ENCODE data around the gene RANBP1. TPM values are rescaled to one million over a fixed set of nuclear protein-coding genes. Genes with fewer than 3 reads are reported as not detected.

RANBP1 gene
- total and polyA plus RNA-seq, 2 of the 13 experiments (the other 11 are each of a cell fraction or from before 2014, with no cell fraction given) = 181 to 492 TPM

- no peak for TF ChIP-seq PATZ1 (CRISPR knock-in tag; IDR thresholded peaks at IDR 0.05)
- no peak for TF ChIP-seq KLF16 (CRISPR knock-in tag; IDR thresholded peaks at IDR 0.05)
- TF ChIP-seq RBFOX2 (IDR thresholded peaks at IDR 0.05; ENCODE audit: low read depth, low read length) = 0 out of 2 replicates have a peak, but pooled peaks have one; percentile 42
- no peak for TF ChIP-seq ZSCAN25 (CRISPR knock-in tag; IDR thresholded peaks at IDR 0.05)
- TF ChIP-seq ATRX (CRISPR knock-in tag; IDR thresholded peaks at IDR 0.05; ENCODE audit: borderline replicate concordance) = no peak
- TF ChIP-seq MTERF4 (CRISPR knock-in tag; IDR thresholded peaks at IDR 0.05) = 0 out of 2 replicates have a peak, but pooled peaks have one; percentile 39
- no peak for TF ChIP-seq ZBTB20 (CRISPR knock-in tag; IDR thresholded peaks at IDR 0.05; ENCODE audit: borderline replicate concordance, low read depth)
- no peak for TF ChIP-seq ZFYVE20 (CRISPR knock-in tag; IDR thresholded peaks at IDR 0.05; ENCODE audit: borderline replicate concordance, low read depth)
- no peak for TF ChIP-seq PCBP2 (optimal IDR thresholded peaks at IDR 0.05; ENCODE audit: low read depth, low read length, poor library complexity, severe bottlenecking)
- 0 out of 2 replicates have a peak, but pooled peaks have one; percentile 31 for TF ChIP-seq SRY (CRISPR knock-in tag; IDR thresholded peaks at IDR 0.05)
- no peak for TF ChIP-seq ZNF414 (CRISPR knock-in tag; IDR thresholded peaks at IDR 0.05)
- no peak for TF ChIP-seq GATAD1 (CRISPR knock-in tag; IDR thresholded peaks at IDR 0.05)
- TF ChIP-seq ZGPAT (CRISPR knock-in tag; IDR thresholded peaks at IDR 0.05) = peak; percentile 24; the same call in 1 of the 2 replicates
- TF ChIP-seq RXRA (CRISPR knock-in tag; IDR thresholded peaks at IDR 0.05) = peak; percentile 20; the same call in 1 of the 2 replicates
- TF ChIP-seq HES4 (CRISPR knock-in tag; IDR thresholded peaks at IDR 0.05; ENCODE audit: borderline replicate concordance) = 0 out of 2 replicates have a peak, but pooled peaks have one; percentile 67
- TF ChIP-seq ZNF547 (CRISPR knock-in tag; IDR thresholded peaks at IDR 0.05) = no peak
- TF ChIP-seq SMAD3 (CRISPR knock-in tag; IDR thresholded peaks at IDR 0.05) = no peak
- TF ChIP-seq SMAD1 (CRISPR knock-in tag; IDR thresholded peaks at IDR 0.05; ENCODE audit: borderline replicate concordance, low read depth) = no peak
- TF ChIP-seq ZNF280B (CRISPR knock-in tag; IDR thresholded peaks at IDR 0.05; ENCODE audit: borderline replicate concordance) = 0 out of 2 replicates have a peak, but pooled peaks have one; percentile 14
- TF ChIP-seq ZNF891 (CRISPR knock-in tag; IDR thresholded peaks at IDR 0.05) = no peak
Observed at GRCh38 chr22:20131859-20132685, 16.2 kb downstream of the RANBP1 start (continued).
